DND-41 (cell line): ENCODE results near the gene RNF123.

Experiments
- CTCF ChIP-seq: IDR thresholded peaks from 2 replicates; pipeline ENCODE4 v1.5.1; 2012; ENCODE audit warnings: borderline replicate concordance, low read length, moderate library complexity, mild to moderate bottlenecking; ENCODE audit not compliant: poor library complexity, severe bottlenecking; ENCODE audit errors: extremely low read depth
- EZH2 ChIP-seq: IDR thresholded peaks from 3 replicates; pipeline ENCODE4 v1.6.1; 2012; ENCODE audit warnings: borderline replicate concordance, low read depth, mild to moderate bottlenecking, moderate library complexity, low read length, inconsistent platforms; ENCODE audit not compliant: severe bottlenecking

- TF ChIP-seq EZH2 (no peak), CTCF (no peak)
Observed at GRCh38 chr3:49769926-49770325, 80.6 kb downstream of the RNF123 start.
